HG03045 (cell line): ENCODE measurements around the gene BLOC1S2.
"Not testable (repeated sequence)": the region's sequence is repeated elsewhere in the genome, so short reads cannot be mapped to it uniquely, and the experiment has no call there.

Experiments used
- ATAC-seq: cut with Tn5 transposase; IDR thresholded peaks from one replicate; pipeline ENCODE4 v1.9.1; 2021; ENCODE audit warnings: mild to moderate bottlenecking, moderate library complexity; ENCODE audit not compliant: unreplicated experiment

The BLOC1S2 gene

GRCh38 chr10:100292300-100292699 is 5.8 kb upstream of the BLOC1S2 start:
- not testable (repeated sequence) for ATAC-seq

GRCh38 chr10:100291356-100291755 is 4.9 kb upstream of the BLOC1S2 start:
- ATAC-seq, result no peak

- no peak for ATAC-seq
These were observed 3.2 kb upstream of the BLOC1S2 start for GRCh38 chr10:100289641-100290040.

- ATAC-seq, result no peak
These were observed 1.7 kb upstream of the BLOC1S2 start for GRCh38 chr10:100288196-100288595.

- no peak for ATAC-seq
These were observed 1.3 kb upstream of the BLOC1S2 start for GRCh38 chr10:100287756-100288155.

- ATAC-seq, result not testable (repeated sequence)
These were observed 1.2 kb downstream of the BLOC1S2 start for GRCh38 chr10:100285326-100285725.

- ATAC-seq, result no peak
These were observed 3.6 kb downstream of the BLOC1S2 start for GRCh38 chr10:100282907-100283306.

- ATAC-seq, result not testable (repeated sequence)
These were observed 9.5 kb downstream of the BLOC1S2 start for GRCh38 chr10:100276971-100277370.

- ATAC-seq, result peak; percentile 75
These were observed 19.0 kb downstream of the BLOC1S2 start, which contains the start of gene CWF19L1 for GRCh38 chr10:100267239-100268104. Gene CWF19L1 (minus strand): TSS chr10:100267638. CDS start chr10:100267593, 45 bp downstream.

GRCh38 chr10:100265821-100266485 is 20.5 kb downstream of the BLOC1S2 start:
- no peak for ATAC-seq

- ATAC-seq, result no peak
These were observed 32.3 kb downstream of the BLOC1S2 start for GRCh38 chr10:100254191-100254590.

- no peak for ATAC-seq
These were observed 33.4 kb downstream of the BLOC1S2 start for GRCh38 chr10:100253041-100253440.

GRCh38 chr10:100248820-100249219 is 37.7 kb downstream of the BLOC1S2 start:
- no peak for ATAC-seq

GRCh38 chr10:100245484-100246220 is 40.8 kb downstream of the BLOC1S2 start:
- ATAC-seq, result no peak

- no peak for ATAC-seq
These were observed 46.6 kb downstream of the BLOC1S2 start for GRCh38 chr10:100239851-100240250.

GRCh38 chr10:100238429-100238828 is 48.1 kb downstream of the BLOC1S2 start:
- ATAC-seq, result no peak

- ATAC-seq, result no peak
These were observed 54.4 kb downstream of the BLOC1S2 start for GRCh38 chr10:100232101-100232500.

GRCh38 chr10:100229819-100230422 is 56.6 kb downstream of the BLOC1S2 start:
- ATAC-seq, result no peak

GRCh38 chr10:100223879-100224278 is 62.6 kb downstream of the BLOC1S2 start:
- ATAC-seq, result no peak
